IgD-negative memory B cell (primary cell): ENCODE data around the gene SCAP. TPM values are rescaled to one million over a fixed set of nuclear protein-coding genes. Genes with fewer than 3 reads are reported as not detected.
A peak's percentile ranks its signal among the peaks of the same experiment; 100 is the strongest.
"Not testable (repeated sequence)": the region's sequence is repeated elsewhere in the genome, so short reads cannot be mapped to it uniquely, and the experiment has no call there.

ENCODE experiments used
- H3K27ac Mint-ChIP-seq, 3 donors: one replicate each; pipeline ENCODE4 v1.8.0; 2020 to 2022; ENCODE audit warnings: mild to moderate bottlenecking in 3 of 3, mixed read lengths in 3 of 3, moderate library complexity in 1 of 3
- H3K27me3 Mint-ChIP-seq: one replicate; pipeline ENCODE4 v1.8.0; 2021; ENCODE audit warnings: mixed read lengths
- H3K36me3 Mint-ChIP-seq: one replicate; pipeline ENCODE4 v1.8.0; 2020; ENCODE audit warnings: mild to moderate bottlenecking, mixed read lengths
- H3K4me1 Mint-ChIP-seq, 3 donors: one replicate each; pipeline ENCODE4 v1.8.0; 2020 to 2022; ENCODE audit warnings: mixed read lengths in 3 of 3, mild to moderate bottlenecking in 1 of 3
- H3K4me3 Mint-ChIP-seq, 4 donors: one replicate each; pipeline ENCODE4 v1.8.0; 2020 to 2022; ENCODE audit warnings: mild to moderate bottlenecking in 4 of 4, mixed read lengths in 4 of 4, moderate library complexity in 3 of 4
- H3K9me3 Mint-ChIP-seq, 3 donors: one replicate each; pipeline ENCODE4 v1.8.0; 2020 to 2021; ENCODE audit warnings: mixed read lengths in 3 of 3, mild to moderate bottlenecking in 1 of 3
- polyA plus RNA-seq: library from polyadenylated mRNA; unstranded; fragments of 300-500 nt; fragmentation: Illumina TruSeq; gene quantifications from one replicate; pipeline ENCODE4 v1.2.3, GENCODE V29; 2021

SCAP gene
- polyA plus RNA-seq, result 38.7 TPM

GRCh38 chr3:47475570-47476329, at the start of gene SCAP:
SCAP (minus strand) TSS chr3:47475941; CDS start chr3:47442993, 32,948 bp downstream.
- peaks cover 4% of the 10 kb centered on the region for H3K36me3 Mint-ChIP-seq
- H3K4me1 Mint-ChIP-seq, result peaks cover 12 to 28% (median 26%) of the 10 kb centered on the region in 3 donors
- H3K27me3 Mint-ChIP-seq, result no peaks in the 10 kb centered on the region
- H3K4me3 Mint-ChIP-seq, result peak within 1 kb of the TSS; percentile 90 to 96 (median 92)
- no peaks in the 10 kb centered on the region for H3K9me3 Mint-ChIP-seq
- H3K27ac Mint-ChIP-seq, result peak within 1 kb of the TSS; percentile 81 to 93 (median 93)

DNA sequence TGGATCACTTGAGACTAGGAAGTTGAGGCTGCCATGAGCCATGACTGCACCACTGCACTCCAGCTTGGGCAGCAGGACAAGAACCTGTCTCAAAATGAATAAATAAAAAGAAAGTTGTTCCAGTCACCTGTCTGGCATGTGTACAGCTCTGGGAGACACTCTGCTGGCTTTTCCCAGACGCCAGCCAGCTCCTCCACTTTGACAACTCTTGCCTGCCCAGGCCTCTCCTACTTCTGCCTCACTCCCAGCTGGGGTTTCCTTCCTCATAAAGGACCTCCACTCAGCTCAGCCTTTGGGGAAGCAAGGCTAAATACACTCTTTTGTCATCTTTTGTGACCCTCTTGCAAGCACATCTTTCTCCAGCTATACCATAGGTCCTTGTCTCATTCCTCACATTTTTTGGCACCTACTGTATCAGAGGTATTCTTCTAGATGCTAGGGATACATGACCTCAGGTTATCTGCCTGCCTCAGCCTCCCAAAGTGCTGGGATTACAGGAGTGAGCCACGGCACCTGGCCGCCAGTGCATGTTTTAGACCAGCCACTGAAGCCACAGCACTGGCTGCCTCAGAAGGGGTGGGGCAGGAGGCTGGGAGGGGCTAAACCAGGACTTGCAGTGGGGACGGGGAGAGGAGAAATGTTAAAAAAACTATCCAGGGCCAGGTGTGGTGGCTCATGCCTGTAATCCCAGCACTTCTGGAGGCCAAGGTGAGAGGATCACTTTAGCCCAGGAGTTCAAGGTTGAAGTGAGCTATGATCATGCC, 47.8 kb upstream of the SCAP start:
- peak overlapping the region in 1 of 4 donors; percentile 32 for H3K4me3 Mint-ChIP-seq
- peak overlapping the region in 1 of 3 donors; percentile 2 for H3K27ac Mint-ChIP-seq
- peaks cover 2% of the 10 kb centered on the region for H3K36me3 Mint-ChIP-seq
- H3K9me3 Mint-ChIP-seq, result peaks cover 2 to 5% (median 4%) of the 10 kb centered on the region in 3 donors
- peaks cover 7 to 12% (median 11%) of the 10 kb centered on the region in 3 donors for H3K4me1 Mint-ChIP-seq
- H3K27me3 Mint-ChIP-seq, result peaks cover 2% of the 10 kb centered on the region

DNA sequence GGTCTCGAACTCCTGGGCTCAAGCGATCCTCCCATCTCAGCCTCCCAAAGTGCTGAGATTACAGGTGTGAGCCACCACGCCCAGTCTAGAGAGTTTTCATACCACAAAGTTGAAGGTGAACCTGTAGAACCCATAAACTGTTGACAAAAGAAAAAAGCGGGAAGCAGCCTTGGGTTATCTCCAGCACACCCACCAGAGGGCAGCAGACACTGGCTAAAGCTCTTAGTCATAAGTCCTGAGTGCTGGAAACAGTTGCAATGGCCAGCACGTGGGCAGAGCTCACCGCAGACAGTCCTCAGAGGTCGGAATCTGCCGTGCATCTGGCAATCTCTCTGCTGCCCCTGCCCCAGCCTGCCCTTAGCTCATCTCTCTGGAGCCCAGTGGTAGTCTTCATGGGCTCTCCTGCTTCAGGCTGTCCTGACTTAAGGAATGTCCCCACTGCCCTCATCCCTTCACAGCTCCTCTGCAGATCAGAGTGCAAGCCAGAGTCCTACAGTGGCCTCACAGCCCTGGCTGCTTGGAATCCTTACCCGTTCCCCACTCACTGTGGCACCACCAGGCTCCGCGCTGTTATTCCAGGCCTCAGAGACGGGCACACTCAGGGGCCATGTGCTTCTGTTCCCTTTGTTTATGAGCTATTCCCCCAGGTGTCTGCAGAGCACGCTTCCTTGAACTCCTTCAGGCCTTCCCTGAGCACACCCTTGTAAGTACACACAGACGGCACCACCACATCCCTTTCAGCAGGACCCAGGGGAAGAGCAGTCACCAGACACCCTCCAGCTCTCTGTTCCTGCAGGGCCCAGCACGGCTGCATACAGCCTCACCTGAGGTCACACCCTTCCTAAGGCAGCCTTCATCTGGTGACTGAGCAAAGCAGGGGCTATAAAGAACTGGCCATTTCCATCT, 46.6 kb upstream of the SCAP start:
- Mint-ChIP-seq H3K4me3 (peak overlapping the region in 2 of 4 donors; percentile 31 to 57), H3K27me3 (peaks cover 2% of the 10 kb centered on the region), H3K4me1 (peaks cover 7 to 12% (median 11%) of the 10 kb centered on the region in 3 donors), H3K36me3 (peaks cover 3% of the 10 kb centered on the region), H3K27ac (peak overlapping the region in 1 of 3 donors; percentile 43), H3K9me3 (peaks cover 0 to 2% (median 0%) of the 10 kb centered on the region in 3 donors)

- H3K27me3 Mint-ChIP-seq, result peaks cover 1% of the 10 kb centered on the region
- H3K27ac Mint-ChIP-seq, result no peak overlapping the region
- no peaks in the 10 kb centered on the region for H3K9me3 Mint-ChIP-seq
- no peak overlapping the region for H3K4me3 Mint-ChIP-seq
- H3K36me3 Mint-ChIP-seq, result peaks cover 3% of the 10 kb centered on the region
- peaks cover 5 to 9% (median 8%) of the 10 kb centered on the region in 3 donors for H3K4me1 Mint-ChIP-seq
Observed at GRCh38 chr3:47520756-47521155, 45.0 kb upstream of the SCAP start.

DNA sequence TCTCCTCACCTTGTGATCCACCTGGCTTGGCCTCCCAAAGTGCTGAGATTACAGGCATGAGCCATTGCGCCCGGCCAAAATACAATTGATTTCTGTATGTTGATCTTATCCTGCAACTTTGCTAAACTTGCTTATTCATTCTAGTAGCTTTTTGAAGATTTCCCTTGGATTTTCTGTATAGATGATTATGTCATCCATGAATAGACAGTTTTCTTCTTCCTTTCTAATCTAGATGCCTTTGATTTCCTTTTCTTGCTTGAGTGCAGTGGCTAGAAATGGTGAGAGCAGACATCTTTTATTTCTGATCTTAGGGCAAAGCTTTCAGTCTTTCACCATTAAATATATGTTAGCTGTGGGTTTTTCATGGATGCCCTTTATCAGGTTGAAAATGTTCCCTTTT, 42.2 kb upstream of the SCAP start:
- H3K27me3 Mint-ChIP-seq, result no peaks in the 10 kb centered on the region
- peak overlapping the region in 1 of 4 donors; percentile 3 for H3K4me3 Mint-ChIP-seq
- no peaks in the 10 kb centered on the region for H3K9me3 Mint-ChIP-seq
- H3K4me1 Mint-ChIP-seq, result peaks cover 4 to 17% (median 7%) of the 10 kb centered on the region in 3 donors
- H3K27ac Mint-ChIP-seq, result no peak overlapping the region
- H3K36me3 Mint-ChIP-seq, result peaks cover 1% of the 10 kb centered on the region

GRCh38 chr3:47515864-47516319, 40.2 kb upstream of the SCAP start:
- Mint-ChIP-seq H3K36me3 (peaks cover 1% of the 10 kb centered on the region), H3K9me3 (no peaks in the 10 kb centered on the region), H3K27ac (peak overlapping the region in 1 of 3 donors; percentile 81), H3K4me1 (peaks cover 4 to 19% (median 9%) of the 10 kb centered on the region in 3 donors), H3K27me3 (no peaks in the 10 kb centered on the region), H3K4me3 (peak overlapping the region in 1 of 4 donors; percentile 99)

GRCh38 chr3:47515100-47515499, 39.4 kb upstream of the SCAP start:
- Mint-ChIP-seq H3K27ac (peak overlapping the region in 1 of 3 donors; percentile 81), H3K9me3 (no peaks in the 10 kb centered on the region), H3K36me3 (peaks cover 5% of the 10 kb centered on the region), H3K4me3 (peak overlapping the region; percentile 56 to 99 (median 79)), H3K4me1 (peaks cover 4 to 19% (median 9%) of the 10 kb centered on the region in 3 donors), H3K27me3 (no peaks in the 10 kb centered on the region)

DNA sequence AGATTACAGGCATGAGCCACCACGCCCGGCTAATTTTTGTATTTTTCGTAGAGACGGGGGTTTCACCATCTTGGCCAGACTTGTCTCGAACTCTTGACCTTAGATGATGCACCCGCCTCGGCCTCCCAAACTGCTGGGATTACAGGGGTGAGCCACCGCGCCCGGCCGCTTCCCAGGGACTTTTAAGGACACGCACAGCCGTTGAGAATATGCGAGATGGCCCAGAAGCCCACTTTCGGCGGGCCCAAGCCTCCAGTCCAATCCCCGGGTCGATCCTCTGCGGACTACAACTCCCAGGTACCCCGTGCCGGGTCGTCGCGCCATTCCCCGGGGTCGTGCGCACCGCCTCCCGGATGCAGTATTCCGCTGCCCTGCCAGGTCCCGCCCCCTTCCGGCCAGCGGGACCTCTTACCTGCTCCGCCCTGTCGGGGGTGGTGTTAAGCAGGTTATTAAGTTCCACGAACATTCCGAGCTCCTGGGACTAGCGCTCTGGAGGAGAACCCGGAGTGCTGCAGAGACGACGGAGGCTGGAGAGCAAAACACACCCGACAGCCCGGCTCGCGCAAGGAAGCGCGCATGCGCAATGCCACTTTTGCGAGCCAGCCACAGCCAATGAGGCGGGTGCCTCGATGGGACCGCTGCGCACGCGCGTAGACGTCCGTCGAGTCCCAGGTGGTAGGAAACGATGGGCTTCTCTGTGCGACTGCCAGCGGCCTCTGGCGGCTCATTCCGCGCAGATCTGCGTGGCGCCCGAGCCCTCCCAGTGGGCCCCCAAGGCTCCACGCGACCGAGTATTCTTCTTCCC, 37.6 kb upstream of the SCAP start, which contains the start of gene ELP6:
Gene ELP6, minus strand, starts transcription at position 588 of the 805 bp plus-strand sequence. Its CDS starts 122 bp downstream, at position 466.
- peak within 1 kb of the TSS; percentile 99 for H3K27ac Mint-ChIP-seq
- no peaks in the 10 kb centered on the region for H3K9me3 Mint-ChIP-seq
- H3K36me3 Mint-ChIP-seq, result peaks cover 5% of the 10 kb centered on the region
- H3K4me3 Mint-ChIP-seq, result peak within 1 kb of the TSS; percentile 98 to 100 (median 99)
- peaks cover 4 to 19% (median 9%) of the 10 kb centered on the region in 3 donors for H3K4me1 Mint-ChIP-seq
- H3K27me3 Mint-ChIP-seq, result no peaks in the 10 kb centered on the region

- H3K9me3 Mint-ChIP-seq, result no peaks in the 10 kb centered on the region
- H3K4me3 Mint-ChIP-seq, result peak overlapping the region; percentile 98 to 100 (median 99)
- H3K27me3 Mint-ChIP-seq, result no peaks in the 10 kb centered on the region
- H3K27ac Mint-ChIP-seq, result peak overlapping the region; percentile 99
- H3K36me3 Mint-ChIP-seq, result peaks cover 3% of the 10 kb centered on the region
- H3K4me1 Mint-ChIP-seq, result peaks cover 4 to 19% (median 9%) of the 10 kb centered on the region in 3 donors
Observed at GRCh38 chr3:47512416-47513124, 36.8 kb upstream of the SCAP start.

DNA sequence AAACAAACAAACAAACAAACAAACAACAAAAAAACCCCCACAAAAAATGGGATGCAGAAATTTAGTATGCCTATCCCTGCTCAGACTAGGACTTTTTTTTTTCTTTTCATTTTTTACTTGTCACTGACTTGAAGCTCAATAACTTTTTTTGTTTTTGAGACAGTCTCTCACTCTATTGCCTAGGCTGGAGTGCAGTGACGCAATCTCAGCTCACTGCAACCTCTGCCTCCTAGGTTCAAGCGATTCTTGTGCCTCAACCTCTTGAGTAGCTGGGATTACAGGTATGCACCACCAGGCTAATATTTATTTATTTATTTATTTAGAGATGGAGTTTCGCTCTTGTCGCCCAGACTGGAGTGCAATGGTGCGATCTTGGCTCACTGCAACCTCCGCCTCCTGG, 29.5 kb upstream of the SCAP start:
- not testable (repeated sequence) for H3K36me3 Mint-ChIP-seq, H3K27ac Mint-ChIP-seq, H3K27me3 Mint-ChIP-seq, H3K9me3 Mint-ChIP-seq, H3K4me3 Mint-ChIP-seq, H3K4me1 Mint-ChIP-seq

DNA sequence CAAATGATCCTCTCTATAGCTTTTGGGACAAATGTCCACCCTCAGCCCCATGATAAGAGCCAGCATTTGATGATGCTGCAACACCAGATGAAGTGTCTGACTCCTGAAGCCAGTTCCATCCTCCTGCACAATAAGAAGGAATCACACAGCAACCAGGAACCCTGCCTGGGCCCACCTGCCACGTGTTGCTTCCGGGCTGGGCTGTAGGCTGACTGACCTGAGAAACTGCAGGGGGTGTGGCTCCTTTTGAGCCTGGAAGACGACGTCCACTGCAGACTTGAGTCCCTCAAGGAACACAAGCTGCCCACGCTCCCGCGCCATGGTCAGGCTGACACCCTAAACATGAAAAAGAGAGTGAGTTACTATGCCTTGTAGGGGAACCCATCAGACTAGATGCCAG, 28.4 kb upstream of the SCAP start:
- Mint-ChIP-seq H3K9me3 (no peaks in the 10 kb centered on the region), H3K27me3 (no peaks in the 10 kb centered on the region), H3K36me3 (peaks cover 5% of the 10 kb centered on the region), H3K27ac (no peak overlapping the region), H3K4me3 (no peak overlapping the region), H3K4me1 (no peaks in the 10 kb centered on the region)

DNA sequence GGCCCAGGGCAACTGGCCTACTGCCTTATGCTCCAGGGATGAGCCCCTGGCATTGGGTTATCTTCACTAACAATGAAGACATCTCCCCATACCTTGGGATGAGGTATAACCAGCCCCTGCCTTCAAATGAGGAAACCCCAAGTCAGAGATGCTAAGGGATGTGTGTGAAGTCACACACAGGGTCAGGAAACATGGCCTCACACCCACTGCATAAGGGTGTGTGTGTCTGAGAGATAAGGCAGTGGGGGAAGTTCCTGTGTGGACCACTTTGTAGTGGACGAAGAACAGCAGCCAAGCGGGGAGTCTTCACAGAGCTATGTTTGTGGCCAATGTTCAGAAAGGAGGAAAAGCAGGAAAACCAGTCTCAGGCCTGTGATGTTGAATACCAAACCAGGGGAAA, 27.3 kb upstream of the SCAP start:
- Mint-ChIP-seq H3K36me3 (peaks cover 5% of the 10 kb centered on the region), H3K4me1 (peaks cover 0 to 3% (median 0%) of the 10 kb centered on the region in 3 donors), H3K27ac (no peak overlapping the region), H3K9me3 (no peaks in the 10 kb centered on the region), H3K4me3 (no peak overlapping the region), H3K27me3 (no peaks in the 10 kb centered on the region)

DNA sequence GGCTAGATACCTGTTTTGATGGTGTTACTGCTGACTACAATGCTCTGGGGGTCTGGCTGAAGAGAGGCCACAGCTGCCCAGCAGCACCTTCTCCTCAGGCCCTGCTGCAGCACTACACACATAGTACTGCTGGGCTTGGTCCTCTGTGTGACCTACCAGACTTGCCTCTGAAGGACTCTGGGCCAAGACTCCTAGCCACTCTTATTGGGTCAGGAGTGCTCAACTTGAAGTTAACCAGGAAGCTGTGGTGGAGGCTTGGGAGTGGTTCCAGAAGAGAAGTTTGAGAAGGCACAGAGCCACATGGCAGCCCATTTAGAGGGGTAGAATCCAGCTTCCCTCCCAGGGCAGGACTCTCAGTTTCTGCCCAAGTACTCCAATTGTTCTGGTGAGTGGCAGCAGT, 21.2 kb upstream of the SCAP start:
- peaks cover 4 to 11% (median 8%) of the 10 kb centered on the region in 3 donors for H3K4me1 Mint-ChIP-seq
- H3K4me3 Mint-ChIP-seq, result no peak overlapping the region
- no peaks in the 10 kb centered on the region for H3K27me3 Mint-ChIP-seq
- H3K9me3 Mint-ChIP-seq, result no peaks in the 10 kb centered on the region
- H3K27ac Mint-ChIP-seq, result peak overlapping the region in 1 of 3 donors; percentile 37
- H3K36me3 Mint-ChIP-seq, result peaks cover 10% of the 10 kb centered on the region
